ENCODE measurements around the gene LDLRAP1.
"Not testable (repeated sequence)": the region's sequence is repeated elsewhere in the genome, so short reads cannot be mapped to it uniquely, and the experiment has no call there.

LDLRAP1 gene

GRCh38 chr1:25543425-25544242, at the start of gene LDLRAP1:
Gene LDLRAP1 (plus strand): TSS chr1:25543606. CDS start chr1:25543699, 93 bp downstream.
- no peak for DNase-seq (ENCODE audit: low read depth)

DNA sequence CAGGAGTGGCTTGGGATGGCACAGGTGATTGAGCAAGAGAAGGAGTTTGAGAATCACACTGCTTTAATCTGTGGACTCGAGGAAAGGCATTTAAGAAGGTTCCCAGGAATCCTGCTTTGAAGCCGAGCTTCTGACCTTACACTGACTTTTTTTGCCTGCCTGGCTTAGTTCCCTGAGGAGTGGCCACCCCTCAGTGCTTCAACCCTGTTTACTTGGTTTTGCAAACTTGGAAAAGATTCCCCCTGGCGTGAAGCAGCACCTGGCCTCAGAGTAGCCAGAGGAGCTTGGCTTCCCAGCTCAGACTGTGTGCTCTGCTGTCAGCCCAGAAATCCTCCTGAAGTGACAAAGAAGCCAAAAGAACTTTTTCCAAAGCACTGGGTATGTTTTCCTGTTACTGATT, 48.5 kb upstream of the LDLRAP1 start:
- DNase-seq (ENCODE audit: low read depth) = no peak

- DNase-seq (ENCODE audit: low read depth) = no peak
These were observed 42.7 kb upstream of the LDLRAP1 start for GRCh38 chr1:25500694-25501093.

- DNase-seq (ENCODE audit: low read depth) = no peak
These were observed 42.0 kb upstream of the LDLRAP1 start for GRCh38 chr1:25501235-25502058.

DNA sequence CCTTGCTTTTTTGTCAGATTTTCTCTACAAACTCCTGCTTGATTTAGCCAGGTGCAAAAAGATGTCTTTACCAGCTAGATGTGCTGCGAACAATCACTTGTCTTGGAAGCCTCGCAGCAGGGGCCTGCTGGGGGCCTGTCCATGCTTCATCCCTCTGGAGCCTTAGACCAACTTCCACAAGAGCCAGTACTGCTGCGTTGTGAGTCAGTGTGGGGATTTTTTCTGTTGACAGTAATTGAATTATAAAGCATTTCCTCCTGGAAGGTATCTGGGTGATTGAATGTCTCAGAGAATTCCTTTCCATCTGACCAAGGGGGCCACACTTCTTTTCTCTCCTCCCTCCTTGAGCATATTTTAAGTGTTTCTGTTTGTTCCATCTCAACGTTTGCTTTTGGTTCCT, 40.4 kb upstream of the LDLRAP1 start:
- DNase-seq (ENCODE audit: low read depth) = no peak

DNA sequence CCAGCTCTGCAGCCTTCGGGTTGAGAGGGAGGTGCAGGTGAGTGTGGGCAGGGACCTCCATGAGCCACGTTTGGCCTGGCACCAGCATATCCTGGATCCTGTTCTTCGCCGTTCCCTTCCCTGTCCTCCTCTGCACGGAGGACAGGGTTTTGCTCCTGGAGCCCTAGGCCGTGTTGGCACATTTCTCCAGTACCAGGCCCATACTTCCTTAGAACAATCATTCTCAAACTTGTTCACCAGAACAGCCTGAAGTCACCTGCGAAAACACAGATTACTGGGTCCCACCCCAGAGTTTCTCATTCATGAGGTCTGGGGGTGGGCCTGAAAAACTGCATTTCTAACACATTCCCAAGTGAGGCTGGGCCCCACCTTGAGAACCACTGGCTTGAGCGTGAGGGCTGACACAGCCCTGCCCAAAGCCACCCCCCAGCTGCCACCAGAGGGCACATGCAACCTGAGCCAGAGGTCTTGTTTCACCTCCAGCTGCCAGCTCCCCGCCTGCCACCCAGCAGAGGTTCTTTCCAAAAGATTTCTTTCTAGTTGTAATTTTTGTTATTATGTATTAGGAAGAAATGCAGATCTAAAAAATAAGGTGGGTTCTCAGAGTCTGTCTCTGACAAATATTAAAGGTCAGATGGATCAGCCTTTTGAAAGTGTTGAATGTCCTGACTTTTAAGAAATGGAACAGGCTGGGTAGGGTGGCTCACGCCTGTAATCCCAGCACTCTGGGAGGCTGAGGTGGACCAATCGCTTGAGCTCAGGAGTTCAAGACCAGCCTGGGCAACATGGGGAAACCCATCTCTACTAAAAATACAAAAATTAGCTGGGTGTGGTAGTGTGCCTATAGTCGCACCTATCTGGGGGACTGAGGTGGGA, 39.6 kb upstream of the LDLRAP1 start:
- peak; percentile 51 for DNase-seq (ENCODE audit: low read depth)

DNA sequence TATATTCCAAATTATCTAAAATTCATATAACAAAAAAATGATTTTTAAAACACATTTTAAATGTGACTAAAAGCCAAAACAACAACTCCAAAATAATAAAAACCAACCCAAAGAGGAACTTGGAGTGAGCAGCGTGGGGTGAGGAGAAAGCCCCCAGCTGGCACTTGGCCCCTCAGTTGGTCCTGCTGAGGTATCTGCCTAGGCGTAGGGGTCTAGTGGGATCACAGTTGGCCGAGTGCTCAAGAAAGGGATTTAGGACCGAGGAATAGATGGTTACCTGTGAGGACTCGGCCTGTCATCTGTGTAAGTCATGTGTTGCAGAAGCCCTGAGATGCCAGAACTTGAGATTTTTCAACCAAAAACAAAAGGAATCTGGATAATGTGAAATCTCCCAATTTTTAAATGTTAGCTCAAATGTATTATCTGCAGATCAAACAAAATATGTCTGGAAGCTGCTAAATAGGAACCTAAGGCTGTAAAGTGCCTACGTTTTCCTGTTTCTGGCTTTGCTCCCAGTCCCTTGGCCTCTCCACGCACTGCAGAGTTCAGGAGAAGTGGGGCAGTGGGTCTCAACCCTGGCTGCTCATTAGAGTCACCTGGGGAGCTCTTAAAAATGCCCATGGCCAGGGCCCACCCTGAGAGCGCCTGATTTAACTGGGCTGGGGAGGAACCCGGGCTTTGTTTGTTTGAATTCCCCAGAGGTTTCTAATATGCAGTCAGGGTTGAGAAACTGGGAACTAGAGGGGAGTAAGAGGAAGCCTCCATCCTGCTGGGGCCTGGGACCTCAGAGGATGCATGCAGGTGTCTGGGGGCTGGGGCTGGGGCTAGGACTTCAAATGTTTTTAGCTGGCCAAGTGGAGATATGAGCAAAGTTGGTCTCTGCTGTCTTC, 38.5 kb upstream of the LDLRAP1 start:
- DNase-seq (ENCODE audit: low read depth) = no peak

GRCh38 chr1:25505656-25506385, 37.6 kb upstream of the LDLRAP1 start:
- DNase-seq (ENCODE audit: low read depth) = no peak

GRCh38 chr1:25506566-25507463, 36.6 kb upstream of the LDLRAP1 start:
- DNase-seq (ENCODE audit: low read depth) = not testable (repeated sequence)

DNA sequence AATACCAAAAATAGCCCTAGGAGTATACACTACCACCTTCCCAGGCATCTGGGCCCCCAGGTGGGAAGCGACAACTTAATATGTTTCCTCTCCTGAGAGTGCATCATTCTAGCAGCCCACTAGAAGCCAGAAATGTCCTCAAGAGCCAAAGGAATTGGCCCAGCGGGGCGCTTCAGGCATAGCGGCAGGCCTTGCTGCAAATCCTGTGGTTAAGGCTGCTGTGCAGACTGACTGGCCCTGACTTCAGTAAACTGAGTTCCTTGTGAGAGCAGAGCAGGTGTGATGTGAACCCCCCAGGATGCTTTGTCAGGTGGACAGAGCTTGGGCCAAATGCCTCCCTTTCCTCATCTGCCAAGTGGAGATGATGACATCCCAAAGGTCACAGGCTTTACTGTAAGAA, 29.7 kb upstream of the LDLRAP1 start:
- no peak for DNase-seq (ENCODE audit: low read depth)

DNA sequence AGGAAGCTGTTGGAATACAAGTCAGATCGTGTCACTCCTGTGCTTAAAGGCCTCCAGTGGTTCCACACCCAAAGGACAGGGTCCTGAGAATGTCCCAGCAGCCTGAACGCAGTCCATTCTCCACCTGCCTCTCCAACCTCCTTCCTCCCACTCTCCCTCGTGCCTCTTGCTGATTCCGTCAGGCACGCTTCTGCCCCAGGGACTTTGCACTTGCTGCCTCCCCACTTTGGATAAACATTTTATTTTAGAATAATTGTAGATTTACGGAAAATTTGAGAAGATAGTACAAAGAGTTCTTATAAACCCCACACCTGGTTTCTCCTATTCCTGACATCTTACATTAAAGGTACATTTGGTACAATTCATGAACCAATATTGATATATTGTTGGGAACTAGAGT, 28.4 kb upstream of the LDLRAP1 start:
- no peak for DNase-seq (ENCODE audit: low read depth)

DNA sequence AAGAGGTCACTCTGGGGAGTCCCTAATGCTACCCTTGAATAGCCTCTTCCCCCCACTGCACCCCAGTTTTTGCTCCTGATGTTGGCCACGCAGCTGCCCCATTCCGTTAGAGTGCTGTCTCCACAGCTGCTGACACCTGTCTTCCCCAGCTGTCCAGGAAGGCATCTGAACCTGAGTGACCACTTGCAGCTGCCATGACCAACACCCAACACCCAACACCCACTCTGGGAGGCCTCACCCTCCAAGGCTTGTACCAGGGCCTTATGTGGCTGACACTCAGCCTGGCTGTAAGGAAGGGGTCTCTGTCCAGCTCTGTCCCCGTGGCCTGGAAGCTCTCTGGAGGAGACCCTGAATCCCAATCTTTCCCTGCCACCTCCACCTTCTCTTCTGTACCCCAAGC, 26.7 kb upstream of the LDLRAP1 start:
- no peak for DNase-seq (ENCODE audit: low read depth)

DNA sequence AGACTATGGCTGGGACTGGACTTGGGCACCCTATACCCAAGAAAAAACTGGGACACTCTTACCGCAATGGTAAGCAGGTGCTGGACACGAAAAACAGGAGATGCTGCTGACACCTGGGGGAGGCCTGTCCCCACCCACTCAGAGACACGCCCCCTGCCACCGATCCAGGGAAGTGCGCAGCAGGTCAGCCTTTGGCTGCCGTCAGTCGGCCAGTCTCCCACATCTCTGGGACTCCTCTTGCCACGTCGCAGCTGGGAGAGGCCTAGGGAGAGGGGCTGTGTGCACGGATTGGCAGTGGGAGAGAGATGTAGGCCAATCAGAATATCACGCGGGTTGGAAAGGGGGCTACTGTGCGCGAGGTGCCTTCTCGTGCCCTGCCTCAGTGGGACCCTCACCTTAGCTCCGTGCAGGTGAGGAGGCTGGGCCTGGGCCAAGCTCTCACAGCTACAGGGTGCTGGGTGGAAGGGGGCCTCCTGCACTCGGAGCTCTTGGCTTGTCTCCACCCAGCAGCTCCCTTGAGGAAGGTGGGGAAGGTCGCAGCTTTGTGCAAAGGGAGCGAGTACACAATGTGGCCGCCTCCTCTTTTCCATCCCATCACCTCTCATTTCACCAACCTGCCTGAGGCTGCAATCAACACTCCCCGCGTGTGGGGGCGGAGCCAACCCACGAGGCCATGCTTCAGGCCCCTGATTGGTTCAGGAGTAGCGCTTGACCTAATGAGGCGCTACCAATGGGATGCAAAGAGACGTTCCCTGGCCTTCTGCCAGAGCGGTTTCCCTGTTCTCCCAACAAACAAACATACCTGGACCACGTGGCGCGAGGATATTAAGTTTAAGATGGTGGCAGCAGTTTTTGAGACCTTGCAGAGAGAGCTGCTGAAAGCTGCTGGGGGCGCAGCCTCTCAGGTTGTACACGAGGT, 25.7 kb upstream of the LDLRAP1 start:
- no peak for DNase-seq (ENCODE audit: low read depth)

GRCh38 chr1:25519624-25520023, 23.8 kb upstream of the LDLRAP1 start:
- no peak for DNase-seq (ENCODE audit: low read depth)

DNA sequence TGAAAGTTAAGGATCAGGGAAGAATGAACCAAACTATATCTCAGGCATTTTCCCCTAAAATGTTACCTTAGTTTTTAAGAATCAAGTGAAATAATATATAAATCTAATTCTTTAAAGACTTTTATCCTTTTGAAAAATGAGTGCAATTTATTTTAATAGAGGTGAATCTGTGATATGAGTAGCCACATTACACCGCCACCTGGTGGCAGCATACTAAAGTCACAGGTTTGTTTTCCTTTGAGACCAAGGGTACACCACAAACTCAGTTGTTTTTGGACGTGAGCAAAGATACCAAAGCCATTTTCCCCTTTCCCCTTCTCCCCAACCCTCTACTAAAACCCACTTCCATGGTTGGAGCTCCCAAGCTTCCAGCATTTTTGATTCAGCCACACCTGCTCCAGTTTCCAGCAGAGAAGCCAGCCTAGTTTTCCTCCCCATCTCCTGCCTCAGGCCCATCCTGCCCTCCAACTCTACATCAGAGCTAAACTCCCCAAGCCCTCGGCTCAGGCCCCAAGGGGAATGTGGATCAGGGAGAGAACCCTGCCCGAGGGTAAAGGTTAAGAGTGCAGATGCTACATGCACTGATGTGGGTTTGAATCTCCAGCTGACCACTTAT, 22.9 kb upstream of the LDLRAP1 start:
- peak; percentile 66 for DNase-seq (ENCODE audit: low read depth)

GRCh38 chr1:25522031-25522655, 21.3 kb upstream of the LDLRAP1 start:
- no peak for DNase-seq (ENCODE audit: low read depth)

DNA sequence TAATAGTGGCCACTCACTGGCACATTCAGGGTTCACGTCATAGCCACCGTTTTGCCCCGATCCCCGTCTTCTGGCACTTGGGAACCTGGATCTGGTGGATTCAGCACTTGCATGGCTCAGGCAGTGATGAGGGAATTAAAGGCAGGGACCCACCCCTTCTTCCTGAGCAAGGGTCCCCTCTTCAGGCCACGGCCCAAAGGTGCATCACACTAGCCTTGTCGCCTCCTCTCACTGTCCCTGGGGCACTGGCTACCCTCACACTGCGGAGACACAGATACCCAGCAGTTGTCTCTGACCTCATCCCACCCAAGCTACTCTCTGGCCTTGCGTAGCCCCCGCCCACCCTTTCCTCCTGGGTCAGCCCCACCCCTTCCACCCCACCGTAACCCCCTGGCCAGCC, 19.9 kb upstream of the LDLRAP1 start:
- DNase-seq (ENCODE audit: low read depth) = no peak

Measured in activated gamma-delta T cell treated with anti-CD3 and anti-CD28 coated beads, Interleukin-2, amount 50 U/mL, for 16 hours (primary cell).